LNCAP (cell line): ENCODE results near the gene MPHOSPH9.

ENCODE experiments used
- CTCF ChIP-seq: fragments of 450-650 bp; IDR thresholded peaks from 2 replicates; pipeline ENCODE4 v1.5.1; 2017; ENCODE audit warnings: mild to moderate bottlenecking

Gene MPHOSPH9

DNA sequence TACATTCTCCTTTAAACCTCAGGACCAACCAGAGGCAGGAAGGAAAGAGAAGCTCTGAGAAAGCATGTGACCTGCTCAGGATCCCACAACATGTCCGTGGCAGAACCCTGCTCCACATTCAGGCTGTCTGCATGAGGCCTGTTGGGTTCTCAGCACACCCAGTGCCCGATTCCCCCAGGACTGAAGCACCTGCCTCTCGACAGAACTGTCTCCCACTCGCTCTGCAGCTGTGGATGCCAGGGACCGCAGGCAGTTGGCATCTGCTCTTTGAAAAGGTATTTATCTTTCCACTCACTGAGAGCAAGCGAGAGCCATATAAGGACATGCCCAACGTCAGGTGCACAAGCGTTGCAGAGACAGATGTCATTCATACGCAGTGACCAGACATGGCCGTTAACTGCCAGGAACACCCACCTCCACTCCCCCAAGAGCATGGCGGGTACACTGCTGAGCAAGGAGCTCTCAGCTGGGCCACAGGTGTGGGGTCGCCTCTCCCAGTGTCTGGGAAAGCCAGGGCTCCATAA, 101.0 kb downstream of the MPHOSPH9 start:
- no peak for TF ChIP-seq CTCF

GRCh38 chr12:123131291-123131832, 101.6 kb downstream of the MPHOSPH9 start:
- TF ChIP-seq CTCF = no peak

GRCh38 chr12:123129621-123130020, 103.3 kb downstream of the MPHOSPH9 start:
- no peak for TF ChIP-seq CTCF

GRCh38 chr12:123127182-123127495, 105.8 kb downstream of the MPHOSPH9 start:
- no peak for TF ChIP-seq CTCF

GRCh38 chr12:123126294-123127181, 106.4 kb downstream of the MPHOSPH9 start:
- no peak for TF ChIP-seq CTCF

- TF ChIP-seq CTCF = no peak
These were observed 110.3 kb downstream of the MPHOSPH9 start for GRCh38 chr12:123122626-123123025.

- no peak for TF ChIP-seq CTCF
These were observed 111.3 kb downstream of the MPHOSPH9 start for GRCh38 chr12:123121670-123122069.
